ENCODE measurements around the gene TBC1D1. TPM values are rescaled to one million over a fixed set of nuclear protein-coding genes. Genes with fewer than 3 reads are reported as not detected.
A peak's percentile ranks its signal among the peaks of the same experiment; 100 is the strongest.

TBC1D1 gene
- polyA plus RNA-seq, 3 donors: 23.3 to 70.0 (median 31.5) TPM

GRCh38 chr4:38100474-38101255 is 209.8 kb downstream of the TBC1D1 start:
- no peak overlapping the region for H3K4me3 Mint-ChIP-seq
- Histone ChIP-seq H3K9ac (ENCODE audit: insufficient read depth, low read length, poor library complexity, severe bottlenecking) (no peak overlapping the region), H3K79me2 (ENCODE audit: insufficient read depth, low read length) (no peaks in the 10 kb centered on the region), H3K4me1 (ENCODE audit: control insufficient read depth in 1 of 2, insufficient read depth in 2 of 2, low read length in 2 of 2) (no peaks in the 10 kb centered on the region), H3K27me3 (ENCODE audit: control insufficient read depth in 2 of 2, insufficient read depth in 2 of 2, low read length in 2 of 2) (no peaks in the 10 kb centered on the region), H3K4me3 (replicated peaks in 1 of 3; ENCODE audit: low read depth in 2 of 3, low read length in 3 of 3) (no peak overlapping the region), H2AFZ (ENCODE audit: insufficient read depth, low read depth, low read length, poor library complexity, severe bottlenecking) (no peak overlapping the region), H3K27ac (ENCODE audit: low read depth in 1 of 2, low read length in 2 of 2) (peak overlapping the region in 1 of 2 donors; percentile 26), H4K20me1 (ENCODE audit: insufficient read depth, low read length) (no peaks in the 10 kb centered on the region), H3K4me2 (replicated peaks; ENCODE audit: extremely low read depth, low read length, poor library complexity, severe bottlenecking) (no peak overlapping the region), H3K9me3 (replicated peaks in 1 of 2; ENCODE audit: control insufficient read depth in 1 of 2, insufficient read depth in 1 of 2, low read length in 2 of 2) (no peaks in the 10 kb centered on the region), H3K36me3 (replicated peaks in 1 of 2; ENCODE audit: control insufficient read depth in 1 of 2, insufficient read depth in 2 of 2, low read length in 2 of 2) (peaks cover 79 to 95% of the 10 kb centered on the region in 2 donors)
- TF ChIP-seq, protein P1, sequence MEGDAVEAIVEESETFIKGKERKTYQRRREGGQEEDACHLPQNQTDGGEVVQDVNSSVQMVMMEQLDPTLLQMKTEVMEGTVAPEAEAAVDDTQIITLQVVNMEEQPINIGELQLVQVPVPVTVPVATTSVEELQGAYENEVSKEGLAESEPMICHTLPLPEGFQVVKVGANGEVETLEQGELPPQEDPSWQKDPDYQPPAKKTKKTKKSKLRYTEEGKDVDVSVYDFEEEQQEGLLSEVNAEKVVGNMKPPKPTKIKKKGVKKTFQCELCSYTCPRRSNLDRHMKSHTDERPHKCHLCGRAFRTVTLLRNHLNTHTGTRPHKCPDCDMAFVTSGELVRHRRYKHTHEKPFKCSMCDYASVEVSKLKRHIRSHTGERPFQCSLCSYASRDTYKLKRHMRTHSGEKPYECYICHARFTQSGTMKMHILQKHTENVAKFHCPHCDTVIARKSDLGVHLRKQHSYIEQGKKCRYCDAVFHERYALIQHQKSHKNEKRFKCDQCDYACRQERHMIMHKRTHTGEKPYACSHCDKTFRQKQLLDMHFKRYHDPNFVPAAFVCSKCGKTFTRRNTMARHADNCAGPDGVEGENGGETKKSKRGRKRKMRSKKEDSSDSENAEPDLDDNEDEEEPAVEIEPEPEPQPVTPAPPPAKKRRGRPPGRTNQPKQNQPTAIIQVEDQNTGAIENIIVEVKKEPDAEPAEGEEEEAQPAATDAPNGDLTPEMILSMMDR (IDR thresholded peaks at IDR 0.05): no peak
- peak overlapping the region in 2 of 7 donors; percentile 10 to 27 for H3K27ac Mint-ChIP-seq
- H3K36me3 Mint-ChIP-seq: peaks cover 76 to 99% of the 10 kb centered on the region in 2 donors
- 97% methylated on average over 3 of the region's 5 CpGs for WGBS (ENCODE audit: insufficient coverage)
- DNase-seq: no peak
- H3K27me3 Mint-ChIP-seq (ENCODE audit: low read depth in 3 of 3): peaks cover 0 to 2% (median 0%) of the 10 kb centered on the region in 3 donors
- H3K9me3 Mint-ChIP-seq: no peaks in the 10 kb centered on the region
- intact Hi-C loops (cut with micrococcal nuclease): no loop called here
- peaks cover 4% of the 10 kb centered on the region for H3K4me1 Mint-ChIP-seq

- WGBS (ENCODE audit: insufficient coverage): 87% methylated on average over 3 of the region's 4 CpGs
- H3K27ac Mint-ChIP-seq: peak overlapping the region in 1 of 7 donors; percentile 33
- no peaks in the 10 kb centered on the region for H3K79me2 ChIP-seq (ENCODE audit: insufficient read depth, low read length)
- no peak overlapping the region for H3K27ac ChIP-seq (ENCODE audit: low read depth in 1 of 2, low read length in 2 of 2)
- TF ChIP-seq, protein P1 (IDR thresholded peaks at IDR 0.05): no peak
- no peaks in the 10 kb centered on the region for H3K4me1 ChIP-seq (ENCODE audit: control insufficient read depth in 1 of 2, insufficient read depth in 2 of 2, low read length in 2 of 2)
- H2AFZ ChIP-seq (ENCODE audit: insufficient read depth, low read depth, low read length, poor library complexity, severe bottlenecking): no peak overlapping the region
- intact Hi-C loops (cut with micrococcal nuclease): no loop called here
- H3K36me3 Mint-ChIP-seq: peaks cover 76 to 99% of the 10 kb centered on the region in 2 donors
- H3K4me2 ChIP-seq (replicated peaks; ENCODE audit: extremely low read depth, low read length, poor library complexity, severe bottlenecking): no peak overlapping the region
- H3K4me3 Mint-ChIP-seq: no peak overlapping the region
- H3K9ac ChIP-seq (ENCODE audit: insufficient read depth, low read length, poor library complexity, severe bottlenecking): no peak overlapping the region
- H3K9me3 Mint-ChIP-seq: no peaks in the 10 kb centered on the region
- peaks cover 79 to 95% of the 10 kb centered on the region in 2 donors for H3K36me3 ChIP-seq (replicated peaks in 1 of 2; ENCODE audit: control insufficient read depth in 1 of 2, insufficient read depth in 2 of 2, low read length in 2 of 2)
- no peak for DNase-seq
- H3K9me3 ChIP-seq (replicated peaks in 1 of 2; ENCODE audit: control insufficient read depth in 1 of 2, insufficient read depth in 1 of 2, low read length in 2 of 2): no peaks in the 10 kb centered on the region
- peaks cover 0 to 2% (median 0%) of the 10 kb centered on the region in 3 donors for H3K27me3 Mint-ChIP-seq (ENCODE audit: low read depth in 3 of 3)
- peaks cover 4% of the 10 kb centered on the region for H3K4me1 Mint-ChIP-seq
- no peaks in the 10 kb centered on the region for H4K20me1 ChIP-seq (ENCODE audit: insufficient read depth, low read length)
- H3K27me3 ChIP-seq (ENCODE audit: control insufficient read depth in 2 of 2, insufficient read depth in 2 of 2, low read length in 2 of 2): no peaks in the 10 kb centered on the region
- no peak overlapping the region for H3K4me3 ChIP-seq (replicated peaks in 1 of 3; ENCODE audit: low read depth in 2 of 3, low read length in 3 of 3)
These were observed 210.7 kb downstream of the TBC1D1 start for GRCh38 chr4:38101563-38101962.

Measured in CD14-positive monocyte (primary cell).